HG03066 (cell line): Measurements from ENCODE around the gene RAB3IL1.

ENCODE experiments used
- ATAC-seq: cut with Tn5 transposase; IDR thresholded peaks from one replicate; pipeline ENCODE4 v1.9.1; 2021; ENCODE audit warnings: low read depth; ENCODE audit not compliant: unreplicated experiment

The RAB3IL1 gene

DNA sequence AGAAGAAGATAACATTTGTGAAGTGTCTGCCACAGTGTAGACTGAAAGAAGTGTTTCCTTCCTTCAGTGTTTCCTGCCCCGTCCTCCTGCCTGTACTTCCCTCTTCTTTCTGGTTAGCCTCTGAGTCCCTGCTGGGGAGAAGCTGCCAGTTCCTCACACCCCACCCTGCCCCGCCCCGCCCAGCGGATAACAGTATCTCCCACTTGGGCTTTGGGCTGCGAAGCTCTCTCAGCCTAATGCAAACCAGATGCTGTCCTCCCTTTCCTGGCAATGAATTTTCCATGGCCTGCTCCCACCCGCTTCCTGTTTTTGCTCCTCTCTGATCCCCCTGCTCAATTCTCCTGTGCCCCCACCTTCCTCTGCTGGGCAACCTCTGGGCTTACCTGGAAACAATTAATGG lies 5.2 kb upstream of the RAB3IL1 start:
- ATAC-seq: no peak

DNA sequence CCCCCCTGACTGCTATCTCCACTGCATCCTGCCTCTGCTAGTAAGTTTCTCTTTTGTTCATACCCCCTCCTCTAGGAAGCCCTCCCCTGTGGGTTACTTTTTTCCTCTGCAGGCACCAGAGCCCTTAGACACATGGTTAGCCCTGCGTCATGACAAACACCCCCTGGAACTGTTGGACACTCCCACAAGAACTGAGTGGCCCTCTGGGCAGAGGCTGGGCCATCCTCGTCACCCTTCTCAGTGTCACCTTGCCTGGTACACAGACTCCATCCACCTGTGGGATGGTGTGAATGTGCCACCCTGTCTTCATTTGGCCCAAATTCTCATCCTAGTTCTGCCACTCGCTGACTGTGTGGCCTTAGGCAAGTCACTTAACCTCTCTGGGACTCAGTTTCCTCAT lies 4.1 kb upstream of the RAB3IL1 start:
- ATAC-seq: no peak

DNA sequence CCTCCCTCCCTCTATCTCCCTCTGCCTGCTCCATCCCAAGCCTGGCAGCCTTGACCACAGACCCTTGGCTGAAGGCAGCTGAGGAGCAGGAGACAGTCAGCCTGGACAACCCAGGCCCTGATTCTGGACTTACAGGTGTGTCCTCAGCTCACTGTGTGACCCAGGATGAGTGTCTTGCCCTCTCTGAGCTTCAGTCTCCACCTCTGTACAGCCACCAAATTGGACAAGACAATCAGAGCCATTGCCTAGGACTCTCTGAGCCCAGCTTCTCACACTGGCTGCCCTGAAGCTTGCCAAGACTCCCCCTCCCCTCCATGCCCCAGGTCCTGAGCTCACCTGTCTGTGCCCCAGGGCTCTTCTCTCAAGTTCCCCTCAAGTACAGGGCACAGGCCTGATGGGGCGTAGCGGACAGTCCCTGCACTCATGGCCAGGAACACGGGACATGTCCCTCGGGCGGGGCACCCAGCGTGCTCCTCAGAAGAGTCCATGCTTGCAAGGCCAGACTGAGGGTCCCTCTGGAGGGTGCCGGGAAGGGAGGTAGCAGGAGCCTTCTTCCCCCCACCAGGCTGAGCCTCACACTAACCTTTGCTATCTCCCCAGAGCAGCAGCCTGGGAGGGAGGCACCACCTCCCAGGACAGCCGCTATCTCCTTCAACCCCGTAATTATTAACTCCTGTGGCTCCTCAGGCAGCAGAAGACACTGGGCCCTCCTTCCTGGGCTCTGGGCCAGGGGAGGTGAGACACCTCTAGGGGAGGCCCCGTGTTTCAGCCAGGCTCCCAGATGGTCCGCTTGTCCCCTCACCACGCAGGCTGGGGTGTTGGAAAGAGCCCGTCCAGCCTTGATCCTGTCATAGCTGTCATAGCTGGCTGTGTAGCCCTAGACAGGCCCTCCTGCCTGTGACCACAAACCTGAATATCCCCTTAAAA lies 2.6 kb upstream of the RAB3IL1 start:
- ATAC-seq: no peak

DNA sequence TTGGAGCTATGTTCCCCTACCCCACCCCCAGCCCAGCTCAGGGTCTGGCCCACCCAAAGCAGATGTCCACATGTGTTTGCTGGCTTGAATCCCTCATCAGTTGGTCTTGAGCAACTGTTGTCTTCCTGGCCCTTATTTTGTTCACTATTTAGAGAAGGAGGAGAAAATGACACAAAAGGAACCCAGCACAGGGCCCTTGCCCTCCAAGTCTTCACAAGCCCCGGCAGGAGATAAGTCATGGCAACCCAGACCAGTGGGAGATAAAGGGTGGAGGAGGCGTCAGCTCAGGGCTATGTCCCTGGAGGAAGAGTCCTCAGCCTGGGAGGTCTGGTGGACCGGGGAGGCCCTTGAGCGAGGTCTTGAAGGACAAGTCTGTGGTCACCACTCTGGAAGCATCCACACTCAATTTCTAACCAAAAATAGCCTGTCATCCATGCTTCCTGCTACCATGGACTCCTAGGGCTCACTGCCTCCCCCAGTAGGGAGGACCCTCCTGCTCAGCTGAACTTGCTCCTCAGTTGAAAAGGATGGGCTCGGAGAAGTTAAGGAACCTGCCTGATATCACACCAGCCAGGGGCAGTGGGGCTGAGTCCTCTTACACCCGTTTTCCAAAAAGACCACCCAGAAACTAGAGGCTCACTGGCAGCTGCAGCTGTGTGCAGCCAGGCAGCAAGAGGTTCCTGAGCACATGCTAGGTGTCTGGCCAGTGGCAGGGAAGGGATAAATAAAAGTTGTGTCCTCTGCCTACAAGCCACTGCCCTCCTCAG lies 1.8 kb upstream of the RAB3IL1 start:
- ATAC-seq: no peak

DNA sequence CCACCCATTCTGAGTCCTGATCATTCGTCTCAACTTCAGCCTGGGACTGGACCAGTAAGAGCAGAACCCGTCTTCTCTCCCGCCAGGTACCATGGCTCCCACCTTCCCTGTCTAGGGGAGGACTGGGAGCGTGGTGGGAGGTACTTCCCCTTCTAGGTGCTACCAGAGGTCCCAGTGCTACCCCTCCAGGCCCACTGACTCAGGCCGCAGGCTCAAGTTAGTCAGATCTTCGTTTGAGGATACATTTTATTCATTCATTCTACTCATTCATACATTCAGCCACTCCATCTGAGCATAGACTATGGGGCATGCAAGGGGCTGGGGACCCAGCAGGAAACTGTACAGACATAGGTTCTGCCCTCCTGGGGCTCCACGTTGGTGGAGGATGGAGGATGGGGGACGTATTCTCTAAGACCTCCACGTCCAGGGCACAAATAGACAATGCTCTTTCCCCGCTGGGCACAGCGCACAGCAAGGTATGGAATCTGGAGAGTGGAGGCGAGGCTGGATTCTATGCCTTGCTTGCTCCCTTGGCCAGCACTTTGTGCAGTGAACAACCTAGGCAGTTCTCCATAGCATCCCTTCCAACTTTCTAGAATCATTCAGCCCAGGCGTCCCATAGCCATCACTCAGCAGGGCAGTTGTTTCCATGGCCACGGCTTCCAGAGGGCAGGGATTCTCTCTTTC lies 1.0 kb upstream of the RAB3IL1 start:
- ATAC-seq: no peak

DNA sequence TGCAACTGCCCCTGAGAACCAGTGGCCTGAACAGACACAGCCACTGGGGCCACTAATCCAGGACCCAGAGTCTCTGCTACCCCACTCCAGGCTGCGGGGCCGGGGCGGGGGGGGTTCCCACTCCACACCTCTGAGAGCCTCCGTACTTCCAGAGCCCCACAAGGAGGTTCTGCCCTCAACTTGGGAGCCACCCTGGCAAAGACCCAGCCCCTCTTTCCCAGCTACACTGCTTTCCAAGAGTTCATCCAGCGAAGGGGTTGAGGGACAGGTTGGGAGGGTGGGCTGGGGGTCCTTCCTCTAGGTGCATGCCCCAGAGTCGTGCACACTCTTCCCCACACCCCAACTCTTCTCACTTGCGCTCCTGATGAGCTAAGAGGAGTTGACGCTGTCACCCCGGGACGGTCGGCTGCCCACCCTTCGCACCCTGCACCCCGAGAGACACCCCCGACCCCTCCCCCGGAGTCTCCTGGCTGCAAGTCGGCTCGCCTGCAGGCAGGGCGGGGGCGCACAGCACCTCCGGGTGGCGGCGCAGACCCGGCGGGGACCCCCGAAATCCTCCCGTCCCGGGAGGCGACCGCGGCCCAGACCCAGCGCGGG lies 531 bp downstream of the RAB3IL1 start:
- ATAC-seq: no peak

DNA sequence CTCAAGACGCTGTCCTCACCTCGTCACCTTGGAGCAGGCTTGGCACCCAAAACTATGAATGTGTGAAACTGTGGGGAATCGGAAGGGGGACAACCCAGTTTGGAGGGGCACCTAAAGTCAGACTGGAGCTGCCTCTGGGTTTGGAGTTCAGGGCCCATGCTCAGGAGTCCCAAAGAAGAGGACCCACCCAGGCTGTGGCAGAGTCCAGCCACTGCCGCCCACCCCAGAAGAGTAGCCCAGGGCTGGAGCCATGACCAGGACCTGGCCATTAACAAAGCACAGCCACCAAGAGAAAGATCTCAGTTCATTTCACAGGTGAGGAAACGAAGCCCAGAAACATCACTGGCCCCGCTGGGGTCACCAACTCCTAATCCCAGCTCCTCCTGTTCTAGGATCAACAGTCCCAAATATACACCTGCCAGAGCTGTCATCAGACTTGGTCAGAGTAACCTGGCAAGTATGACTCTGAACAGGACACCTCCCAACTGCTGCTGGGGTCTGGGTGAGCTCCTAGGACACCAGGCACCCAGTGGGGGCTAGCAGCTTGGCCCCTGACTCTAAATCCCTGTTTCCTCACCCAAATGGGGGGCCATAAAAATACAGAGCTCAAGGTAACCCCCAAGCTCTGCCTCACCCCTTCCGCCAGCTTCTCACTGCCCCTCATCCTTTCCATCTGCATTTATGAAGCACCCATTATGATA lies 2.7 kb downstream of the RAB3IL1 start:
- no peak for ATAC-seq

DNA sequence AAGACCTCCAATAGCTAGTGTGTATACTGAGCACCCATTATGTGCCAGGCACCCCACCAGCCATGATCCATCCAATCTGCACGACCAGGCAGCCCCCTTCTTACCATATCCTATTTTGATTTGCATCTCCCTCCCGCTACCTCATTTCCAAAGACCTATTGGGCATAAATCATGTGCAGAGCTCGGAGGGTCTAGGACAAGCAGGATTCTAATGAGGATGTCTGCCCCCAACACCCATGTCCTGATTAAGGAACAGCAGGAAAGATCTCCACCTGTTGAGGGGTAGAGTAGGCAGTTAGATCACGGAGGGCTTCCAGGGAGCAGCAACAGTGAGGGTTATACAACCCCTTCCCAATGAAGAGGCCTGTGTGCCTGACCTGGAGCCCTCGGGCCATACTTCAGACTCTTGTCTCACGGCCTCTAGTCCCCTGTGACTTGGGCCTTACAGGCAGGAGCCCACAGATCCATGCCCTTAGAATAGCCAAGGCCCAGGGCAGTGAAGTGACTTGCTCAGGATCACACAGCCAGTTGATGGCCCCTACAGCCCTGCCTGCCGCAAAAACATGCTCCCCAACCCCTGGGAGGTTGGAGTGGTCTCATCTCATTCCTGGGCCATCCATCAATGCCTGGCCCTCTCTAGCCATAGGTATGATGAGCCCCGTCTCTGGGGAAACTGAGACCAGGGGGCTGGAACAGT lies 3.5 kb downstream of the RAB3IL1 start:
- no peak for ATAC-seq

DNA sequence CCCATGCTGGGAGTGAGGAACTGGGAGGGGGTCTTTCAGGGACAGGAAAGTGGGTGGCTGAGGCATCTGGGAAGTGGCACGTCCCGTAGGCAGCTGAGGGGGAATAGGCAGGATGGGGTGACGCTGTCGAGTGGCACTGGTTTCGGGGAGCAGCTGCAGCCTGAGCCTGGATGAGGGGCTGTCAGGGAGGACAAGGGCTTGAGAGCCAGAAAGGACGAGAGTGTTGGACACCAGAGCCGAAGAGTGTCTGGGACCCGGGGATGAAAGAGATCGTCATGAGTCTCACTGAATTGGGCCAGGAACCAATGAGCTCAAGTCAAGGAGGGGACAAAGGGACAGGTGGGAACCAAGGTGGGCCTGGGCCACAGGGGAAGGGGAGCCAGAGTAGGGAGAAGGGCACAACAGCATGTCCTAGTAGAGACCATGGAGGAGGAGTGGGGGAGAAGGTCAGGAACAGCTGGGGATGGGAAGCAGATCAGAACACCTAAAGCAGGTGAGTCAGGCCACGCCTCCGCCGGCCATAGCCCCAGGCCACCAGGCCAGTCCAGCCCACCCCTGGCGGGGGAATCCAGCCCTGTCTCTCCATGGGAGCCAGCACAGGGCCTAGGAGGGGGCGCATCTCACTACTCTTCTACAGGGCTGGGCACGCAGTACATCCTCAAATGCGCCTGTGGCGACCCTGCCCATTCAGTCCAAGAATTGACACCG lies 4.2 kb downstream of the RAB3IL1 start:
- no peak for ATAC-seq

DNA sequence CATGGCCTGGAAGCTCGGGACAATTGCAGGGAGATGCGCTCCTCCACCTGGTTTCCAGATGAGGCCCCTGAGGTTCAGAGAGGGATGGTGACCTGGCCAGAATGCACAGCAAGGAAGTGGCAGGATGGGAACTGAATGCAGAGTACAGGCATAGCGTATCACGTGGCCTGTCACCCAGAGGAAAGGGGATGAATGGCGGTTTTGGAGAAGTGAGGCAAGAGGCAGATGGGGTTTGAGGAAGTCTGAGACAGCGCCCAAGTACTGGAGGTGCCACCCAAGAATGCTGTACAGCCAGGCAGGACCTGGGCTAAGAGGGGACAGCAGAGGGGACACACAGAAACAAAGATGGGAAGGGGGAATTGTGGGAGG lies 4.9 kb downstream of the RAB3IL1 start:
- ATAC-seq: no peak

DNA sequence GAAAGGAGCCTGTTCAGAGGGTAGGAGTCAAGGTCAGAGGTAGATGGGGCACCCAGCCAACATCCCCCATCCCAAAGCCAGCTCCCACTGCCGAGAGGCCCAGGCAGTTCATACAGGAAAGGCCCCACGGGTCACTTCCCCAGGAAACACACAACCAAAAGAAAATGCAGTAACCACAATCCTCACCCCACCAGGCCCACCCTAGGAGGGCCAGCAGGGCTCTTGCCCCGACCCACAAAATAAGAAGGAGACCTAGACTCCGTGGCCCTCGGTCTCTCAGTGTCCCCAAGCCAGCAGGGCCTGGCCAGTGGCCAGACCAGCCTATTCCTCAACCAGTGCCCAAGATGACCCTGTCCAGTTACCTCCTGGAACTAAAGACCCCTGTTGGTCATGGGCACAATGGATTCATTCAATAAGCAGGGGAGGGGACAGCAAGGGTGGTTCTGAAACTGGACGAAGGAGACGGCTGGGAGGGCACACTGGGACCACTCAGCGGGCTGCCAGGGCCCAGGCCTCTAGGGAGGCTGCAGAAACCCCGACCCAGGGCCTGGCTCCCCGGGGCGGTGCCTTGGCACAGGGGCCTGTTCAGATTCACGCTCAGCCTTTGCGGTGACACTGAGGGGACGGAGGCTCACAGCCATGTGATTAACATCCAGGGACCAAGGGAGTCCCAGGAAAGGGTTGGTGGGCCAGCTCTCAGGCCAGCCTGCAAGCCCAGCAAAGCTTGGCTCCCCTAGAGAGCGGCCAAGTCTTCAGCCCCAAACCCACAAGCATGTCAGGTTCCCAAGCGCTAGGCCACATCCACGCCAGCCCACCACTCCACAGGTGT lies 5.5 kb downstream of the RAB3IL1 start:
- no peak for ATAC-seq

DNA sequence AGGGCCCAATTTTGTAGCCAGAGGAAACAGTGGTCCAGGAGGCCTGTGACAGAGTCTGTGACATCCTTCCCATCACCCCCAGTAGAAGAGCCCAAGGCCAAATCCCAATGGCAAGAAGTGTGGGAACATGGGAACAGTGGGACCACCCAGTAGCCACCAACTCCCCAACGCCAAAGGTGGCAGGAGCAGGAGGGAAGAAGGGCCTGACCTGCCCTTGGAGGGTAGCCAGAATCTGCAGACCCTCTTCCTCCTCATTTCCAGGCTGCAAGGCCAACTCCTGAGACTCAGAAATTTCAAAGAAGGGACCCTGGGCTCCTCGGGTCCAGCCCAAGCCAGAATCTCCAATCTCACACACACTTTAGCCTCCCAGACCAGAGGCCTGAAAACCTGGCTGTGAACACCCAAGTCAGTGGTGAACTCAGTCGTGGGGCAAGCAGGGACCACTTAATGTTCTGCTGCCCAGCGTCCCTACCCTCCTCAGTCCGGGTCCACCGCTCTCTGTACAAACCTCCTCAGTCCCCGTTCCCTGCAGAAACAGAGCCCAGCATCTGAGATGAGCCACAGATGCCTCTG lies 6.2 kb downstream of the RAB3IL1 start:
- ATAC-seq: no peak

DNA sequence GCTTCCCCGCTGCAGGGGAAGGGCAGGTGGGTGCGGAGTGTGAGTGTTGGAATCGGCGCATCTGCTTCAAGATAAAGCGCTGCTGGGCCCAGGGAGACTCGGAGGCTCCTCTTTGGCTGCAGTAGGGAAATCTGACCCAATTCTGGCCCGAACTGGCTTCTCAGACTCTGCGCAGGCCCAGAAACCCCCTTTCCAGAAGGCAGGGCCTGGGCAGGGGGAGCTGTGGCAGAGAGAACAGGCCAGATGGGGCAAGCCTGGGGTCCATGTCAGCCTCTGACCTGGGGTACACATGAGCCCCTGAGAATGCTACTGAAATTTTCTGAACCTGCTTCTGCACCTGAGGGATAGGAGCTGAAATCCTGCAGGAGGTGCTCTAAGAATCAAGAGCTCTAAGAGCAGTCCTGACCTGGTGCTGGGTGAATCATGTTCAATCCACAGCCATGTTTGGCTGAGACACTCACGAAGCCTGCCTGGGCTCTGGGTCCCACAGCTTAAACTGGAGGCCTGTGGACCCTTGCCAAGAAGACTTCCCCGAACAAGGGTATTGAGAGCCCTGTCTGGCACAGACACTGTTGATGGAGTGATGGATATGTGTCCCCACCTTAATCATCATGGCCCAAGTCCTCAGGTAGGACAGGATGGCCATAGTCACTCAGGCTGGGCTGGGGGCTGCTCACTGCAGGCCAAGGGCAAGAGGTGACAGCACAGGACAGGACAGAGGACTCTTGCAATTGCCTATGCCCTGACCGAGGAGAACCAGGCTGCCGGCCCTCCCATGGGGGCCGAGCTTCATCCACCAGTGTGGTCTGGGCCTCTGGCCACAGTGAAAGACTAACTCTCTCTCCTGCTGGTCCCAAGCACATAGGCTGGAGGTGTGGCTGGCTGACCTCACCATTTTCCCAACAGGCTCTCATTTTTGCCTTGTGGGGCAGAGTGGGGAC lies 6.9 kb downstream of the RAB3IL1 start:
- no peak for ATAC-seq

DNA sequence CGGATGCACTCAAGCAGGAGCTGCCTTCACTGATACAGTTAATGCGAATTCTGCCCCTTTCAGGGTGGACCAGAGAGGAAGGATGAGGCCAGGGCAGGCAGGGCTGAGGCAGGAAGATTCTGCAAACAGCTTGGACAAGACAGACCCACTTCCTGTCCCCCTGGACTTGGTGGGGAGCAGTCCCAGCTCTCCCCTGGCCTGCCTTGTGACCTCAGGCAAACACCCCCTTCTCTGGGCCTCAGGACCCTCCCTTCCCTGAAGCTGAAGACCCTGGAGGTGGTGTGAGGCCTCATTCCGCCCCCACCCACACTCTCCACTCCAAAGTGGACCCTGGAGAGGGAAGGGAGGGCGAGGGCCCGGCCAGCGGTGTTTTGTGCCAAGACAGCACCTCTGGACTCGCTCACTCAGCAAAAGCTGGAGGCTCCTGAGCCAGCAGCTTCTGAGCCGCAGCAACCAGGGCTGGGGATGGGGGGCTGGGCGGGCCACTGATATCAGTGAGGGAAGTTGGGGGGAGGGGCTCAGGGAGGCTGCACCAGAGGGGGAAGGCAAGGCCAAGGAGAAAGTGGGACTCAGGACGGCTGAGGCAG lies 8.5 kb downstream of the RAB3IL1 start:
- ATAC-seq: no peak

DNA sequence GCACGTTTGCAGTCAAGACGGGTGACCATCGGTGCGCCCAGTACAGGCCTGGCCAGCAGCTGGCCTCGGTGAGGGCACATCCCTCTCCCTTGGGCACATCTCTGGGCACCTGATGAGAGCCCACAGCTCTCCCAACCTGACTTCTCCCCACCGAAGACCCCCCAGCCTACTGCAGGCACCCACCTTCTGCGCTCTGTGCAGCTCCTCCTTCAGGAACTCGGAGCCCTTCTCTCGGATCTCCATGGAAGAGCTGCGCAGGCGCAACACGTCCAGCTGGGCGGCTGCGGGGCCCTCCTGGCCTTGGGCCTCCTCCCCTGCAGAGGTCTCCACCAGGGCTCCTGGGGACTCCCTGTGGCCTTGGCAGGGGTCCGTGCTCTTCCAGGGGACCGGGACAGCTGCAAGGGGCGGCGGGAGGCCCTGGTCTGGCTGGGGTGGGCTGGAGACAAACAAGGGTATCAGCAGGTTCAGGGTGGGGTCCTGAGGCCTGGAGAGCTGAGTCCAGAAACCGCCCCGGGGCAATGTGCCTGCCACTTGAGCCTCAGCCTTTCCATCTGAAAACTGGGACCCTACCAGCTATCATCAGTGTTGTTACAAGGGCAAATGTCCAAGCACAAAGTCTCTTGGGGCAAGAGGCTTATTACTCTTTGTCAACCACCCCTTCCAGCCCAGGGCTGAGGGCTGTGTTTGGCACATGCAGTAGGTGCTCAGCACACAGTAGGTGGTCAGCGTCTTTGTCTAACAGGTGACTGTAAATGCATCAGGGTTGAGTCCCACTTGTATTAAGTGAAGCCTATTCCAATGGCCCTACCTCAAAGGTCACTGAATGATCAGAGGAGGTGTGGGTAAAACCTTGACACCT lies 9.3 kb downstream of the RAB3IL1 start:
- no peak for ATAC-seq

DNA sequence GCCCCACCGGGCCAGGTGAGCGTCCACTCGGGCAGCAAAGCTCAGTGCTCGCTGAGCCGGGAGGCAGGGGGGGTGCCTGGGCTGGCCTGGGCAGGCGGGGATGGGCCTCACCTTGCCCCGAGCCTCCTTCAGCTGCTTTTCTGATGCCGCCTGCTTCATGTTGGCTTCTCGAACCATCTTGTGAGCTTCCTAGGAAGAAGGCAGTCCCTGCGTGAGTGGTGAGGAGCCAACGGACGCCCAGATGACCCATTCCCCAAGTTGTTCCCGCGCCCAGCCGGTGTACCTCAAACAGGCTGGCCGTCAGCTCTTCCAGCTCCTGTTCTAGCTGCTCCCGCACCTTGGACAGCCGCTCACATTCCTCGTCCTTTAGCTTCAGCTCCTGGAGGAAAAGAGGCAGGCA lies 10.1 kb downstream of the RAB3IL1 start:
- ATAC-seq: no peak
